SIG-M5 (cell line): Measurements from ENCODE around the gene TPK1.
"Not testable (repeated sequence)": the region's sequence is repeated elsewhere in the genome, so short reads cannot be mapped to it uniquely, and the experiment has no call there.

Experiments used
- DNase-seq: peaks from one replicate; lab custom pipeline; 2025; lab: John Stamatoyannopoulos, UW

TPK1 gene

DNA sequence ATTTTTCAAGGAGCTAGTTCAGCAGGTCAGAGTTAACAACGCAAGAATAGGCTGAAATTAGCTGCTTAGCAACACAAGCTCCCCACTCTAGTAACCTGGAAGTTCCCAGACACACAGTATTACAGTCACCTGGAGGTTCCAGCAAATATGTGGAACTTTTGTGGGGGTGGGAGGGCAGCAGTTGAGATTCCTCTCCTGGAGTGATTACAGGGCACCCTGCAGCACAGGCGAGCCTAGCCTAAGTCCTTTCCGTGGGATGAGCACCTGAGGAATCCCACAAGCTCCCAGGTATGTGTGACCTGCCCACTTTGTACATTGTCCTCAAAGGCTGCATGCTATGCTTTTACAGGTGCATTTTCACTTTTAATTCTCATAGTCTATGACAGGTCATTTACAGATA, 13.6 kb downstream of the TPK1 start:
- DNase-seq: no peak

DNA sequence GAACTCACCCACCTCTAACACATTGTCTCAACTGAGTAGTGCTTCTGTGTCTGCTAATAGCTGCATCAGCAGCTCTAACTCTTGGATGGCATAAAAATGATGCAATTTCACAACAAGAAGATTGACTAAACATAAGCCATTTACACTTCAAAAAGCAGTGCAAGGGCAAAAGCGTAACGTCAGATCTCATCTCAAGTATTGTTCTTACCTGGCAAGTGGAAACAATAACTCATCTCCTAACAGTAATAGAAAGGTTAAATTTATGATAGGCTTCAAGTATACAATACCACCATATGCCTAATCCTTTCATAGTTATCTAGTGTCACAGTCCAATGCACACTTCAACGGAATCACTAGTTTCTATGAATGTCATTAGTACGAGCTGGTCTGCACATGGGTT, 14.8 kb downstream of the TPK1 start:
- no peak for DNase-seq

DNA sequence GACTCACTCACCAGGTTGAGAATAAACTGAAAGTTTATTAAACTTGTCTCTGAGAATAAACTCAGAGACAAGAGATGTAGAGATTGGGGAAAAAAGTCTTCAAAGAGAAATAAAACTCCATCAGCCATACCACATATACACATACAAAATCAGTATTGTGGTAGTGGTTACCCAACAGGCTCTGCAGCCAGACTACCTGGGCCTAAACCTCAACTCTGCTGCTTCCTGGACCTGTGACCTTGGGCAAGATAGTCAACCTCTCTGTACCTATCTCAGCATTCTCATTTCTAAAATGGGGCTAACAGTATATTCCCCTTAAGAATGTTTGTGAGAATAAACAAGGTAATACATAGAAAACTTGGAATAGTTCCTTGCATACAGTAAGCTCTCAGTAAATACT, 15.3 kb downstream of the TPK1 start:
- no peak for DNase-seq

DNA sequence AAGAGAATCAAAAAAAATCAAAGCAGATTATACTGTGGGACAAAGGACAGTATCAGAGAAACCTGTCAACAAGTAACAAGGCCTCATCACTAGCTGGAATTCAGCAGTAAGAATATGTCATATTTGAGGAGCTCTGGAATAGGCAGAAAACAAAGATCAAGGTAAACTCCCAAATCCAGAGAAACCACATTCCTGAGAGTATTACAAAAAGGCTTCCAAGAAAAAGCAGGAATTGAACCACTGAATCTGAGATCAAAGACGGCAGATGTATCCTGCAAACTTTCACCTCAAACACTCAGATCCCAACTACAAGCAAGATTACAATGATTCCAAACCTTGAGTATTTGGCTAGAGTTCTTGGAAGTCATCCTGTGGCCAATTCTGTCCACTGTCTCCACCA, 16.3 kb downstream of the TPK1 start:
- no peak for DNase-seq

DNA sequence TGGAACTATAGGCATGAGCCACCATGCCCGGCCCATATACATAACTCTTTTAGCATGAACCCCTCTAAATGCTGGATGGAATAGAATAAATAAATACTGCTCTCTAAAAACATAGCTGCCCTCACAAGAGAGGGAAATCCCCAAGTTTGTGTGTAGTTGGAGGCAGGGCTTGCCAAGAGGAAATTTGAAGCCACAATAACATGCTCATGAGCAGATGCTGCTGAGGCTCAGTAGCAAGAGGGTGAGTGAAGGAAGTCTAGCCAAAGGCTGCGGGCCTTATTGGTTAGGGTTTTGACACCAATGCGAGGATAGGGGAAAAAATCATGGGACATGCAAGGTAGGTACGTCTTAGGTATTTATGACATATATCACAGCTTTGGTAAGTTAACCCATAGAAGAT, 17.3 kb downstream of the TPK1 start:
- DNase-seq: no peak

DNA sequence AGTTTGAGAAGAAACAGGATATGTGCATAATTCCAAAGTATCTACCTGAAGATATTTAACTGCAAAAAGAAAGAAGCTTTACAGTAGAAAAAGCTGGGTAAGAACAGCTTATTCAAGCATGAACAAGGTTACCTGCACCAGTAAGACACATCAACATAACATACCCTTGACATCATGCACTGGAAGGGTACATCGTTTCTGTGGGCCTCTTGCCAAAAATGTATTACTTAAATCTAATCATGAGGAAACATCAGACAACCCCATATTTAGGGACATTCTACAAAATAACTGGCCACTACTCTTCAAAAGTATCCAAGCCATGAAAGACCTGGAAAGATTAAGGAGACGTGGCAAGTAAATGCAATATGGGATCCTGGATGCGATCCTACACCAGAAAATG, 18.9 kb downstream of the TPK1 start:
- DNase-seq: no peak

DNA sequence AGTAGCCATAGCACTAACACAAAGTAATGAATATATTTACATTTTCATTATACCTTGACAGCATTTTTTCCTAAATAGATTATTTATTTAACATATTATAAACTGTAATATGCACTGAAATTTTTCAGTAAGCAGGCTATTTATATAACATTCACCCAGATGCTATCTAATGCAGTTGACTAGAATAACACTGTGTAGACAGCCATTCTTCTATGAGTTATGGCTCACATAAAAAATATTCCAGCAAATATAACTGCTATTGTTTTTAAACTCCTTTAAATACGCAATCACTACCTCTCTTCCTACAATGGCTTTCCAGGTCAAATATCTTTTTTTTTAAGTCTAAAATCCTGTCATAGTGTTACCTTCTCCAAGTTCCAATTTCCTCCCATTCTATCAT, 21.6 kb downstream of the TPK1 start:
- DNase-seq: no peak

DNA sequence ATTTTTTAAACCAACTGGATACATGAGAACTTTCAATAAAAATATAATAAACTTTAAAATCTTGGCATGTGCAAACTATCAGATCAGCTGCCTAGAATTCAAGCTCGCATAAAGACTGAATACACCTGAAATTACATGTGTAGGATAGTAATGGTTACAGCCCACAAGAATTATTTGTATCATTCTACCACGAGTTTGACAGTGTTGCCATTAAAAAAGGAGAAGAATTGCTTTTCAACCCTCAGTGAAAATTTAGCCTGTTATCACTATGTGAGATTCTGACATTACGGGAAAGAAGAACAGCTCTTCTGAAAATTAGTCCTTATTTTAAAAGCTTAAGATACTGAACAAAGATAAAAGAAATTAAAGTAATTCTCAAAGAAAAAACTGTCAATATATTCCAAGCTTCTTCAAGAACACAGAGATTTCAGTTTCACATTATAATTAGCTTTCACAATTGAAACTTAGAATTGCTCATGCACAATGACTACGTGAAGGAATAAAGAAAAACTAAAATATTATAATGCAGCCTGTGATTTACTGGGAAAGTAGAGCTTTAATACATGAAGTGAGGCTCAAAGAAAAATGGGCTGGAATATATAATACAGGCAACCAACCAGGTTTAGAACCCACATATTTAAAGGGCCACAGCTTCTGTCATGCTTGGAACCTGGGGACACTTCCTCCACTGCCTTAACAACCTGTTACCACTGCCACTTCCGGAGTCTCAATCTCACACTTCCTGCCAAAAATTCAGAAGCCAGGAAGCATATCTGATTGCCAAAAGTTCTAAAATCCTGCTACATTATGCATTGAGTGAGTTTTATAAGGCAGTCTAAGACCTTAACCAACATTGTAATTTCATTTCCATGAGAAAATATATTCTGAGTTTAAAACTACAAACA, 23.2 kb downstream of the TPK1 start:
- no peak for DNase-seq

DNA sequence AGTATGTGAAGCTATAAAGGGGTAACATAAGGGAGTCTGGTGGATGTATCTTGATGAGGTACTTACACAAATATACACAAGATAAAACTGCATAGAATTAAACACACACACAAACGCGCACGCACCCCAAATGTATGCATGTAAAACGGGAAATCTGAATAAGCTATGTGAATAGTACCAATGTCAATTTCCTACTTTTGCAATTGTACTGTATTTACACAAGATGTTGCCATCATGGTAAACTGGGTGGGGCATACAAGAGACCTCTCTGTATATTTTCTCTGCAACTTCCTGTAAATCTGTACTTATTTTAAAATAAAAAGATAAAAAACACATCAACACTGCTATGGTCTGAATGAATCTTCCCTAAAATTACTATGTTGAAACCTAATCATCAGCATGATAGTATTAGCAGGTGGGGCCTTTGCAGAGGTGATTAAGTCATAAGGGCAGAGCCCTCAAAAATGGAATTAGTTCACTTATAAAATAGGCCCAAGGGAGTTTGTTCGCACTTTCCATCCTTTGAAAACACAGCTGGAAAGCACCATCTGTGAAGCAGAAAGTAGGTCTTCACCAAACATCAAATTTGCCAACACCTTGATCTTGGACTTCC, 30.1 kb downstream of the TPK1 start:
- DNase-seq: no peak

DNA sequence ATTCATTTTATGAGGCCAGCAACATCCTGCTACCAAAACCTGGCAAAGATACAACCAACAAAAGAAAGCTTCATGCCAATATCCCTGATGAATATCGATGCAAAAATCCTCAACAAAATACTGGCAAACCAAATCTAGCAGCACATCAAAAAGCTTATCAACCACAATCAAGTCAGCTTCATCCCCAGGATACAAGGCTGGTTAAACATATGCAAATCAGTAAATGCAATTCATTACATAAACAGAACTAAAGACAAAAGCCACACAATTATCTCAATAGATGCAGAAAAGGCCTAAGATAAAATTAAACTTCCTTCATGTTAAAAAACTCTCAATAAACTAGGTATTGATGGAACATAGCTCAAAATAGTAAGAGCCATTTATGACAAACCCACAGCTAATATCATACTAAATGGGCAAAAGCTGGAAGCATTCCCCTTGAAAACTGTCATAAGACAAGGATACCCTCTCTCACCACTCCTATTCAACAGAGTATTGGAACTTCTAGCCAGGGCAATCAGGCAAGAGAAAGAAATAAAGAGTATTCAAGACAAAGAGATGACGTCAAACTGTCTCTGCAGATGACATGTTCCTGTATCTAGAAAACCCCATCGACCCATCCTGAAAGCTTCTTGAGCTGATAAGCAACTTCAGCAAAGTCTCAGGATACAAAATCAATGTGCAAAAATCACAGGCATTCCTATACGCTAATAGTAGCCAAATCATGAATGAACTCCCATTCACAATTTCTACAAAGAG, 35.0 kb downstream of the TPK1 start:
- not testable (repeated sequence) for DNase-seq

DNA sequence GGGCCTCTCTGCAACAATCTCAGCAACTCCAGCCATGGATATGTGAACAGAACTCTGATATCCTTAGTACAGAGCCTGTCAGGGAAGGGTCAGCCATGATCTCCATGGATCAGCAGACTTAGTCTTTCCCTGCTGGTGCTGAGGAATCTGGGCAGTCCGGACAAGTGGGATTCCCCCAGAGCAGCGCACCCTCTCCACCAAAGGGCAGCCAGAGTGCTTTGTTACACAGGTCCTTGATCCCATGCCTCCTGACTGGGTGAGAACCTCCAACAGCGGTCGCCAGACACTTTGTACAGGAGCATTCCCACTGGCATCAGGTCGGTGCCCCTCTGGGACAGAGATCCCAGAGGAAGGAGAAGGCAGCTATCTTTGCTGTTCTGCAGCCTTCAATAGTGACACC, 38.9 kb downstream of the TPK1 start:
- DNase-seq: no peak

DNA sequence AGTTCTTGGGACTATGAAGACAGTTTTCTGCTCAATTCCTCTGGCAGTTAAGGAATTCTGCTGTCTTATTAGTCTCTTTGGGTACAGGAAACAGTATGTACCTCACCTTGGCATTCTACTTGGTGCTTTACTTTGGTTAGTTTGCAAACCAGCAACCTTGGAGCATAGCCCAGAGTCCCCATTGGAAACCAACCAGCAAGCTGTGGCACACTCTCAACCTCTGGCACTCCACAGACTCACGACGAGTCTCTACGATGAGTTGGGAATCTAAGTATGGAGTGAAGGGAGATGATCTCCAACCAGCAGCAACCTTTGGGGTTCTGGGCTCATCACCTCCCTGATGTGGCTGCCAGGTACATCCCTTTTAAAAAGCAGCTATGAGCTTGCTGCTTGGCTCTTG, 43.8 kb downstream of the TPK1 start:
- no peak for DNase-seq

DNA sequence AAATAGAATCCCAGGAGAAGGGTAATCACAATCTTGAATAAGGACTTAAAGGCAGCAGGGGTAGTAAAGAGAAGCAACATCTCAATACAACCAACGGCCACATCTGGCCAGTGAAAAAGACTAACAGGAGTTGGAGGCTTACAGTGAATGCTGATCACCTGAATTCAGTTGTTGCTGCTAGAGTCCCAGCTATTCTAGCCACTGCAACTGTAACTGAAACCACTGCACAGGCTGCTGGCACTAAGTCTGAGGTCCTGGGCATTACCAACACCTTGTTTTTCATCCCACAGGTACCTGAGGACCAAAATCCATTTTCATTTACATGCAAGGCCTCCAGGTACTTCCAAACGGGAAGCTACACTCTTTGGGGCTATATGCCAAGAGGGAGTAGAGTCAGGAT, 44.4 kb downstream of the TPK1 start:
- no peak for DNase-seq

DNA sequence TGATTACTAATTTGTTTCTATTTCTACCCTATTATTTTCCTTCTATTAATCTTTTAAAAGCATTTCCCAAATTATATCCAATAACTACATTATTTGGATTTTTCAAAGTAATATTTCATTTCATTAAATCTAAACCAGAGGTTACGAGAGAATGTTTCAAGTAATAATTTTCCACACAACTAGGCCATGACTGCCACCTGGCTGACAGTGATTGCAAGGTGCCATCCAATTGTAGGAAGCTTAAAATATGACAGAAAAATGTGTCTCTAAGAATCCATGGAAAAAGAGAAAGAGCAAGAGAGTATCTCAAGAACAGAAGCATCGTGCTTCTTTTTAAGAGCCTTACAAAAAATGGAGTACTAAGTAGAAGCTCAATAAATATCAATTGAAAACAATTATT, 48.7 kb downstream of the TPK1 start:
- no peak for DNase-seq

DNA sequence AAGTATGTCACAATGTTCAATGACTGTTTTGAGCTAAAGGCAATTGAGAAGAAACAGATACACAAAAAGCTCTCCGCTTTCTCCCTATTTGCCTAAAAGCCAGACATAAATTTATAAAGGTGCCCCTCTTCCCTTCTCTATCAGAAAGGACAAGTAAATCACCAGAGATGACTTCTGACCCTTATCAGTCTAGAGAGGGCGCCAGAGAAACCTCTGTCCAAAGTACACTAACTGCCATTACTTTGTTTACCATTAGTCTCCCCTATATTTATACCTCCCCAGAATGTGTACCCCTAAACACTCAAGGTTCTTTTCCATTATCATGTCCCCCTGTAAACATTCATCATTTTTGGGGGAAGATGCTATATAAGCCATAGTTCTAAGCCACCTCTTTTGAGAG, 49.3 kb downstream of the TPK1 start:
- no peak for DNase-seq

DNA sequence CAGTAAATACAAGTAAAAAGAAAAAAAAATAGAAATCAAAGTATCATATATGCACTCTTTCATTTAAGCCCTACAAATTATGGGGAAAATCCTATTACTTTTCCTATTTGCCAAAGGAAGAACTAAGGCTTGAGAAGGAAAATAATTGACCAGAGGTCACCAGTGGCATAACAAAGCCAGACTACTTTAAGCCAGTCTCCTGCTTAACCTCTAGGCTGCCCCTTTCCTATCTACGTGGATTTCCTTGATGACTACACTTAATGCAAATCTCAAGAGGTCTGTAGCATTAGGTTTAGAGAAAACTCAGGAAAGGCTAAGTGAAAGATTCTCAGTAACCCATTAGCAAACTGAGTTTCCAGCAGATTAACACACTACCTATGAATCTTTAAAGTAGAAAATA, 49.8 kb downstream of the TPK1 start:
- no peak for DNase-seq

DNA sequence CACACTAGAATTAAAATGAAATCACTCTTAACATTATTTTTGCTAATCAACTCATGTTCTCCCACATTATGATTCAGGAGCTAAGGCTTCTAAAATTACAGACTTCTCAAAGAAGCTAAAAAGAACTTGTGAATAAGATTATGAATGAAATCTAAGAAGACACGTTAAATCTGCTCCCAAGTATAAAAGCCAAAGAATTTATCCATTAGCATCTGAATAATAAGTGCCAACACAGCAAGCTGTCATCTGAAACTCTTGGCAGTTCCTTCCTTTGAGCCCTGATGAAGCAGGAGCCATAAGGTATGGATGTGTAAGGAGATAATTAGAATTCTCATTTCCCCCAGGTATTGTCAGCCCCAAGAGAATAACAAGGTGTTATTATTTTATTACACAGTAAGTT, 50.3 kb downstream of the TPK1 start:
- no peak for DNase-seq

DNA sequence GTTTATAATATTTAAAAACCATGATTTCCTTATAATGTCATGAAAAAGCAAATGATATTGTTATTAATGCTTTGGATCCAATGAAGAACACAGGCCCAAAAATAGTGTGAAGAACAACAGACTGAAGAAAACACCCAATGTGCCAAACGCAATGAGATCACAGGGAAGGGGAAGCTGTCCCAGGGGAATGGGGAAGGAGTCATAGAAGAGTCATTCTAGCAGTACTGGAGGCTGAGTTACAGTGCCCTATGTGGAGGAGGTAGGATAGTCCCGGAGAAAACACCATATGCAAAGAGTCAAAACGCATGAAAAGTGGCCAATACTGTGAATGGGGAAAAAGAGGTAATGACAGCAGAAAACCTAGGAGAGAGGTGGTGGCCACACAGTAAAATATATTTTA, 50.9 kb downstream of the TPK1 start:
- DNase-seq: no peak

DNA sequence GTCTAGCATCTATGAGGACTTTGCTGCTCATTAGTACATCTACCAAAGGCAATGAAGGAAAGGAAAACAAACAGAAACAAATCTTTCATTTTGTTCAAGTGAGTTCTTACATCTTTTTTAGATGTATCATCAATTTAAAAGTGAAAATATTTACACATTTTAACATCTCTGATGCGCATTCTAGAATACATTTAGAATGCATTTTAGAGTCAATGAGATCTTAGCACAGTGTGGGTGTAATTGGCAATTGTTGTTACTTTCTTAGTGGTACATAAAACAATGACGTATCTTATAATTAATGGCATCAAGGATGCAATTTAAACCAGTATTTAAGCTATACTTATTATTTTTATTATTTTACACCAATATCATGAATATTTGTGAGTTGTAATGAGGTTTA, 51.4 kb downstream of the TPK1 start:
- no peak for DNase-seq

DNA sequence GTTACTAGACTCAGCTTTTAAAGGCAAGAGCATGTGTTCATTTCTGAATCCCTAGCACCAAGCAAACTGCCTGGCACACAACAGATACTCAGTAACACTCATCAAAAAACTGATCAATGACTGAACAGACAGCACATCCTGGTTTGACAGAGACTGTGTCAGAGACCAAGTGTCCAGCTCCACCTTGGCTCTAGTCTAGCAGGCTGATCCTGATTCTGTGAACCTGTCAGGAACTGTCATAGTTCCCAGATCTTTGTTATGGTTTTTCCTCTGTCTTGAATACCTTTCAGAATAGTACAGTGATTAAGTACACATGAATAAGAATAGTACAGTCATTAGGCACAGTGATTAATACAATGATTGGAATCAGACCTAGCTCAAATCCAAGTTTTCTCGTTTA, 53.0 kb downstream of the TPK1 start:
- DNase-seq: no peak

DNA sequence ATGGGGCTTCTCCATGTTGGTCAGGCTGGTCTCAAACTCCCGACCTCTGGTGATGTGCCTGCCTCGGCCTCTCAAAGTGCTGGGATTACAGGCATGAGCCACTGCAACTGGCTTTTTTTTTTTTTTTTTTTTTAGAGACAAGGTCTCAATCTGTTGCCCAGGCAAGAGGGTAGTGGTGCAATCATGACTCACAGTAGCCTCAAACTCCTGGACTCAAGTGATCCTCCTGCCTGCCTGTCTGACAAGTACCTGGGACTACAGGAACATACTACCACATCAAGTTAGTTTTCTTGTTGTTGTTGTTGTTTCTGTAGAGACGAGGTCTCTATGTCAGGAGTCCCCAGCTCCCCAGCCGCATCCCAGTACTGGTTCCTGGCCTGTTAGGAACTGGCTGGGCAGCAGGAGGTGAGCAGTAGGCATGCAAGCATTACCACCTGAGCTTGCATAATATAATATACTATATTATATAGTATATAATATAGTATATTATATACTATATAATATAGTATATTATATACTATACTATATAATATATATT, 55.7 kb downstream of the TPK1 start:
- DNase-seq: no peak

DNA sequence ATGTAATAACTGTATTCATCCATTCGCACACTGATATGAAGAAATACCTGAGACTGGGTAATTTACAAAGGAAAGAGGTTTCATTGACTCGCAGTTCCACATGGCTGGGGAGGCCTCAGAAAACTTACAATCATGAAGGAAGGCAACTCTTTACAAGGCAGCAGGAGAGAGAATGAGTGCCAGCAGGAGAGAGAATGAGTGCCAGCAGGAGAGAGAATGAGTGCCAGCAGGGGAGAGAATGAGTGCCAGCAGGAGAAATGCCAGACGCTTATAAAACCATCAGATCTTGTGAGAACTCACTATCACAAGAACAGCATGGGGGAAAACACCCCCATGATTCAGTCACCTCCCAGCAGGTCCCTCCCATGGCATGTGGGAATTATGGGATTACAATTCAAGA, 58.0 kb downstream of the TPK1 start:
- not testable (repeated sequence) for DNase-seq
